Raji (cell line): ENCODE measurements around the gene SHCBP1.

Experiments
- POLR2A ChIP-seq: IDR thresholded peaks from 2 replicates; pipeline ENCODE4 v1.6.1; 2011; ENCODE audit warnings: low read depth, low read length, control low read depth; ENCODE audit not compliant: insufficient read depth

Gene SHCBP1

GRCh38 chr16:46621934-46622676 lies 926 bp upstream of the SHCBP1 start:
- TF ChIP-seq POLR2A, result no peak

- TF ChIP-seq POLR2A, result no peak
These were observed 743 bp downstream of the SHCBP1 start for GRCh38 chr16:46620266-46621005.

- TF ChIP-seq POLR2A, result no peak
These were observed 2.7 kb downstream of the SHCBP1 start for GRCh38 chr16:46618516-46618915.

GRCh38 chr16:46614006-46614405 lies 7.2 kb downstream of the SHCBP1 start:
- no peak for TF ChIP-seq POLR2A

DNA sequence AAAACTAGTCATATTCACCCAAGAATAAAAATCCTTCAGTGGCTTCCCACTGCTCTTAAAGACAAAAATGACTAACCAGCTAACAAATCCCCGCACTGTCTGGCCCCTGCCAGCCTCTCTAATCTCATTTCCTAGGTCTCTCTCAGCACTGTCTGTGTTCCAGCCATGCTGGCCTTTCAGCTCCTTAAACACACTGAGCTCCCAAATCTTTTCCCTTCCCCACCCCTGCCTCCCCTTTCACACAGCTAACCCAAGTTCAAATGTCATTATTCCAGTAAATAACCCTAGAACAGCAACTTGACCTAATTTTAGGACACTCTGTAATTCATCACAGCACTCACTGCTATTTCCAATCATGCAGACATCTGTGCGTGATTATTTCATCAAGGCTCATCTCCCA lies 7.8 kb downstream of the SHCBP1 start:
- no peak for TF ChIP-seq POLR2A

DNA sequence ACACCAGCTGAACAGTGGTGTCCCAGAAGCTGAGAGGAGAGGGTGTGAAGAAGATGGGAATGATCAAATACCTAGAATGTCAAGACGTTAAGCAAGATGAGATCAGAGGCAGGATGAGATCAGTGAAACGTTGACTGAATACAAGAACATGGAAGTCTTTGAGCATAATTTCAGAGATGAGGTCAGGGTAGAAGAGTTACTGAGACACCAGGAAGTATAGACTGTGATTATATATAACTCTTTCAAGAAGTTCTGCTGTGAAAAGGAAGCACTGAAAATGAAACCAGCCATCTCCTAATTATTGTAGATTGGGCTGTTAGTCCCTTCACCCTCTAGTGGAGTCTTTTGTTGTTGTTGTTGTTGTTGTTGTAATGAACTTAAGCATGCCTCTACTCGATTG lies 9.1 kb downstream of the SHCBP1 start:
- no peak for TF ChIP-seq POLR2A

DNA sequence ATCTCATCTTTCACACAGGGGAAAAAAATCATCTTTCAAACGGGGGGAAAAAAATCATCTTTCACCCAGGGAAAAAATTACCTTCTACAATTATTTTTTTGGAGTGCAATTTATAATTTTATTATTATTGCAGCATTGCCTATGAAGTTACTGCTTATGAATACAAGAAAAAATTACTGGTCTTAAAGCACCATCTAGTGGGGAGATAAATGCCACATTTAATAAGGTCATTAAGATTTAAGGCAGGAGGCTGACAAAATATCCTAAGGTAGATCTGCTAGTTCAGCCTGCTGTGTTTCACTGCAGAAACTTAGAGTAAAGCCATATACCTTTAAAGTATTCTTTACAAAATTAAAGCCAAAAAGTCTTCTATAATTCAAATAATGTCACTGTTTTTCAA lies 13.7 kb downstream of the SHCBP1 start:
- TF ChIP-seq POLR2A, result no peak

- TF ChIP-seq POLR2A, result no peak
These were observed 14.9 kb downstream of the SHCBP1 start for GRCh38 chr16:46606231-46606630.

- TF ChIP-seq POLR2A, result no peak
These were observed 29.9 kb downstream of the SHCBP1 start for GRCh38 chr16:46591257-46591656.

GRCh38 chr16:46586011-46586577 lies 35.1 kb downstream of the SHCBP1 start:
- no peak for TF ChIP-seq POLR2A

GRCh38 chr16:46583036-46583435 lies 38.1 kb downstream of the SHCBP1 start:
- no peak for TF ChIP-seq POLR2A

DNA sequence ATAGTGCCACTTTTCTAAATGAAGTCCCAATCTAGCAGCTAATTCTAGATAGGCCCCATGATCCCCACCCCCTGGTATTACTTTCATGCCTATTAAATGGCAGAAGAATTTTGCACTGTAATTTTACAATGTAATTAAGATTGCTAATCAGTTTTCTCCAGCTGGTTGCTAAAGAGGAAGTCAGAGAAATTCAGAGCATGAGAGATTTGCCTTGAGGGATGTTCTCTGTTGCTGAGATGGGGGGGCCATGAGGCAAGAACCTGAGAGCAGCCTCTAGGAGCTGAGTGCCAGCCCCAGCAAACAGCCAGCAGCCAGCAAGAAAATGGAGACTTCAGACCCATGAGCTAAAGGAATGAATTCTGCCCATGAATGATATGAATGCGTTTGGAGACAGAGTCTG lies 38.9 kb downstream of the SHCBP1 start:
- no peak for TF ChIP-seq POLR2A

DNA sequence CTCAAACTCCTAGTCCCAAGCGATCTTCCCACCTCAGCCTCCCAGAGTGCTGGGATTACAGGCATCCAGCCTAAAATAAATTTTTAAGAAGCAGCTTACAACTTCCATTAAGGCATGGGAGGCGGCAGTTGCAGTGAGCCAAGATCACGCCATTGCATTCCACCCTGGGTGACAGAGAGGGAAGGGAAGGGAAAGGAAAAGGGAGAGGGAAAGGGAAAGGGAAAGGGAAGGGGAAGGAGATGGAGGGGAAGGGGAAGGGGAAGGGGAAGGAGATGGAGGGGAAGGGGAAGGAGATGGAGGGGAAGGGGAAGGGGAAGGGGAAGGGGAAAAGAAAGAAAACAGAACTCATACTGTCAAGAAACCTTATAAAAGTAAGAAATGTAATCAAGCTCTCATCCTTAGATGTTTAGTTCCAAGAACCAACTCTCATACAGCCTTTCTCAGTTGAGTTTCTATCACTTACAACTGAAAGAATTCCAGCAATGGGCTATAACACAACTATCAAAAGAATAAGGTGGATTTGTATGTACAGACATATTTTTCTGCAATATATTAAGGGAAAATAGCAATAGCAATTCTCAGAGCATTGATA lies 43.1 kb downstream of the SHCBP1 start:
- no peak for TF ChIP-seq POLR2A

GRCh38 chr16:46573834-46574159 lies 47.4 kb downstream of the SHCBP1 start:
- no peak for TF ChIP-seq POLR2A

DNA sequence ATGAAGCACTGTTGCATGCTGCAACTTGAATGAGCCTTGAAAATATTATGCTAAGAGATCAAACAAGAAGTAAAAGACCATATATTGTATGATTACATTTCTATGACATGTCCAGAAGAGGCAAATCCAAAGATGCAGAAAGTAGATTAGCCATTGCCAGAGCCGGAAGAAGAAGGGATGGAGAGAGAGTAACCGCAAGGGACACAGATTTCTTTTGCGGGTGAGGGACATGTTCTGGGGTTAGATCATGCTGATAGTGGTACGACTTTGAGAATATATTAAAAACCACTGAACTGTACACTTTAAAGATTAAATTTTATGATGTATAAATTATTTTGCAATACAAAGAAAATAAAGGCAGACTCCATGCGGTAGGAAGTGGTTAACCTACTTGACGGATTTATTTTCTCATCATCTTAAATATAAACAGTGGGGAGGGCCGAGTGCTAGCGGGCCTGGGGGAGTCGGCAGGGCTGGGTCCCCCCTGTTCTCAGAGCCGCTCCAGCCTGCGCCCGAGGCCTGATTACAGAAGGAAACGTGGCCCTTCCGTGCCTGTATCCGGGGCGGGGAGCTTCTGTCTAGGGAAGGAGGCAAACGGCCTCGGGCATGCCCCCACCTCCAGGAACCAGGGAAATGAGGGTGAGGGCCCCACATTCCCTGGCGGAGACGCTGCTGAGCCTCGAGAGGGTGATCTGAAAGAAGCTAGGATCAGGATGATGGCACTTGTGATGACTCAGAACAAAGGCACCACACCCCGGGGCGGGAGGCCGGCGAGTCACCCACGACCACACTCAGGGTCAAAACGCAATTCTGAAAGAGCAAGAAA lies 48.0 kb downstream of the SHCBP1 start:
- no peak for TF ChIP-seq POLR2A

DNA sequence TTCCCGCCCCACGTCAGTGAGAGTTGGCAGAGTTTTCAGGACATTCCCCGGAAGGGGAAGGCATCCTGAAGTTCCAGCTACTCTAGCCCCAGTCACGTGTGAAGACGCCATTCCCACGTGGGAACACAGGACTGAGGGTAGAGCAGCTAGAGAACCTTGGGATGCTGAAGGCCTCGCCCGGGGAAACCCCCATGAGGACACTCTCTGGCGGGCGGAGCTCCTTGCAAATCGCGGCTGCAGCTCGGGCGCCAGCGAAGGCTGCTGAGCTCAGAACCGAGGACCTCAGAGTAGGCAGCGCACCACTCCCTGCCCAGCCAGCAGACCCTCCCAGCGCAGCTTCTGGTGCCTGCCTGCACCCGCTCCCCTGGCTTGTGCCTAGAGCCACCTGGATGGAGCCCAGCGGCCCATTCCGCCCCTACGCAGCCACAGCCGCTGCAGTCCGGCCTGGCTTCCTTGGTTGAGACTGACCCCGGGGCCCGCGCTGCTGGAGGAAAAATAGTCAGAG lies 51.9 kb downstream of the SHCBP1 start:
- no peak for TF ChIP-seq POLR2A
